Smooth muscle cell of the coronary artery (primary cell): ENCODE measurements around the gene RHBDF2. TPM values are rescaled to one million over a fixed set of nuclear protein-coding genes. Genes with fewer than 3 reads are reported as not detected.

ENCODE experiments used
- total RNA-seq: library from RNA; depleted of rRNA; stranded (reverse); fragments of >200 nt; gene quantifications from 2 replicates; pipeline ENCODE4 v1.2.3, GENCODE V29; 2014; ENCODE audit warnings: low replicate concordance

RHBDF2 gene
- total RNA-seq: 1.2 and 5.9 TPM in 2 replicates

GRCh38 chr17:76501018-76501826 is at the start of gene RHBDF2:
RHBDF2 (minus strand) TSS chr17:76501423; CDS start chr17:76481524, 19,899 bp downstream.

GRCh38 chr17:76539631-76540271 is 38.5 kb upstream of the RHBDF2 start, which contains the start of gene PRCD:
PRCD (plus strand) TSS chr17:76540044; CDS start chr17:76540142, 98 bp downstream.

GRCh38 chr17:76537578-76538280 is 36.5 kb upstream of the RHBDF2 start, which contains the start of gene CYGB:
CYGB (minus strand) TSS chr17:76537709; CDS start chr17:76537542, 167 bp downstream.

GRCh38 chr17:76467366-76467765 is 33.9 kb downstream of the RHBDF2 start, which contains the start of gene AANAT:
AANAT (plus strand) TSS chr17:76467603; CDS start chr17:76468747, 1,144 bp downstream.

GRCh38 chr17:76452660-76453430 is 48.4 kb downstream of the RHBDF2 start, which contains the start of gene UBE2O:
UBE2O (minus strand) TSS chr17:76453152; CDS start chr17:76453141, 11 bp downstream.

Other genes starting within 250 kb of the RHBDF2 start
- 1.6 and 2.6 TPM in 2 replicates for gene UBALD2, start 236.1 kb downstream of the RHBDF2 start, total RNA-seq
- gene QRICH2, start 193.1 kb downstream of the RHBDF2 start, total RNA-seq: 2.3 and 6.0 TPM in 2 replicates
- gene PRPSAP1, start 147.5 kb downstream of the RHBDF2 start, total RNA-seq: 27.8 and 28.0 TPM in 2 replicates
- 23.4 and 80.7 TPM in 2 replicates for gene SPHK1, start 116.8 kb downstream of the RHBDF2 start, total RNA-seq
- gene UBE2O, start 48.3 kb downstream of the RHBDF2 start, total RNA-seq: 15.7 and 39.7 TPM in 2 replicates
- not detected in 2 replicates for gene AANAT, start 33.8 kb downstream of the RHBDF2 start, total RNA-seq
- 3.8 and 20.4 TPM in 2 replicates for gene CYGB, start 36.3 kb upstream of the RHBDF2 start, total RNA-seq
- gene PRCD, start 38.6 kb upstream of the RHBDF2 start, total RNA-seq: 0.60 and 1.6 TPM in 2 replicates
- gene ST6GALNAC2, start 84.4 kb upstream of the RHBDF2 start, total RNA-seq: 0.23 and 4.0 TPM in 2 replicates
- gene ST6GALNAC1, start 142.3 kb upstream of the RHBDF2 start, total RNA-seq: 0.23 TPM in 1 of 2 replicates, not detected in the other
- 136 and 151 TPM in 2 replicates for gene MXRA7, start 209.5 kb upstream of the RHBDF2 start, total RNA-seq
- 13.5 and 27.8 TPM in 2 replicates for gene JMJD6, start 225.2 kb upstream of the RHBDF2 start, total RNA-seq
- gene METTL23, start 225.4 kb upstream of the RHBDF2 start, total RNA-seq: 8.3 and 16.2 TPM in 2 replicates
- gene SRSF2, start 235.9 kb upstream of the RHBDF2 start, total RNA-seq: 174 and 209 TPM in 2 replicates
- 18.6 and 20.4 TPM in 2 replicates for gene MFSD11, start 236.7 kb upstream of the RHBDF2 start, total RNA-seq